Right atrium auricular region (tissue), 2 donors: ENCODE data around the gene GRIK1. TPM values are rescaled to one million over a fixed set of nuclear protein-coding genes. Genes with fewer than 3 reads are reported as not detected.

Experiments used
- DNase-seq: peaks from one replicate; pipeline ENCODE4 v3.0.0-alpha.2; 2019; ENCODE audit warnings: low spot score
- H3K27ac ChIP-seq, 2 donors: fragments of 200-600 bp; sonication (generic); 1 replicate in 1 of 2; 2 replicates in 1 of 2; pipeline ENCODE4 v1.5.1; 2016 to 2019
- H3K27me3 ChIP-seq, 2 donors: fragments of 200-600 bp; sonication (generic); one replicate each; pipeline versions ENCODE4 v1.5.1 to v1.6.0; 2017 to 2019
- H3K36me3 ChIP-seq: fragments of 200-600 bp; sonication (generic); one replicate; pipeline ENCODE4 v1.5.1; 2016
- H3K4me1 ChIP-seq, 2 donors: fragments of 200-600 bp; sonication (generic); one replicate each; pipeline versions ENCODE4 v1.5.1 to v1.6.0; 2017 to 2019
- H3K4me3 ChIP-seq, 2 donors: fragments of 200-600 bp; sonication (generic); 1 replicate in 1 of 2; 2 replicates in 1 of 2; pipeline ENCODE4 v1.5.1; 2017 to 2019; ENCODE audit warnings: mild to moderate bottlenecking in 1 of 2, moderate library complexity in 1 of 2
- H3K9me3 ChIP-seq, 2 donors: fragments of 200-600 bp; sonication (generic); one replicate each; pipeline ENCODE4 v1.5.1; 2019
- CTCF ChIP-seq, 2 donors: fragments of 200-600 bp; sonication (generic); IDR thresholded peaks; one replicate each; pipeline ENCODE4 v1.5.1; 2019; ENCODE audit warnings: antibody characterized with exemption in 2 of 2
- total RNA-seq, 2 donors: library from RNA; depleted of rRNA; stranded (reverse); fragments of >200 nt; gene quantifications; one replicate each; pipeline ENCODE4 v1.1.0, GENCODE V29; 2016

The GRIK1 gene
- total RNA-seq, 2 donors from 2014 or later, result not detected

- no peaks in the 10 kb centered on the region for H3K27me3 ChIP-seq
- no peaks in the 10 kb centered on the region for H3K9me3 ChIP-seq
- H3K4me1 ChIP-seq, result no peaks in the 10 kb centered on the region
- H3K36me3 ChIP-seq, result no peaks in the 10 kb centered on the region
- no peak overlapping the region for H3K4me3 ChIP-seq
- no peak overlapping the region for H3K27ac ChIP-seq
- TF ChIP-seq CTCF (IDR thresholded peaks at IDR 0.05), result no peak
- no peak for DNase-seq
Measured at GRCh38 chr21:29797155-29797554, 142.6 kb downstream of the GRIK1 start.

- H3K27ac ChIP-seq, result no peak overlapping the region
- no peak for DNase-seq
- H3K4me3 ChIP-seq, result no peak overlapping the region
- H3K4me1 ChIP-seq, result no peaks in the 10 kb centered on the region
- no peak for TF ChIP-seq CTCF (IDR thresholded peaks at IDR 0.05)
- no peaks in the 10 kb centered on the region for H3K9me3 ChIP-seq
- no peaks in the 10 kb centered on the region for H3K27me3 ChIP-seq
- no peaks in the 10 kb centered on the region for H3K36me3 ChIP-seq
Measured at GRCh38 chr21:29793712-29794111, 146.1 kb downstream of the GRIK1 start.

- Histone ChIP-seq H3K4me1 (no peaks in the 10 kb centered on the region), H3K27ac (no peak overlapping the region), H3K27me3 (no peaks in the 10 kb centered on the region), H3K36me3 (no peaks in the 10 kb centered on the region), H3K4me3 (no peak overlapping the region), H3K9me3 (no peaks in the 10 kb centered on the region)
- DNase-seq, result no peak
- no peak for TF ChIP-seq CTCF (IDR thresholded peaks at IDR 0.05)
Measured at GRCh38 chr21:29789393-29789792, 150.4 kb downstream of the GRIK1 start.

- Histone ChIP-seq H3K27me3 (no peaks in the 10 kb centered on the region), H3K4me1 (no peaks in the 10 kb centered on the region), H3K4me3 (no peak overlapping the region), H3K36me3 (no peaks in the 10 kb centered on the region), H3K9me3 (no peaks in the 10 kb centered on the region), H3K27ac (no peak overlapping the region)
- DNase-seq, result no peak
- TF ChIP-seq CTCF (IDR thresholded peaks at IDR 0.05), result no peak
Measured at GRCh38 chr21:29788752-29789151, 151.0 kb downstream of the GRIK1 start.

GRCh38 chr21:29787361-29787909, 152.4 kb downstream of the GRIK1 start:
- Histone ChIP-seq H3K9me3 (no peaks in the 10 kb centered on the region), H3K27ac (no peak overlapping the region)

More at GRCh38 chr21:29787361-29787909, 152.4 kb downstream of the GRIK1 start:
- TF ChIP-seq CTCF (IDR thresholded peaks at IDR 0.05), result no peak
- H3K4me3 ChIP-seq, result no peak overlapping the region
- H3K27me3 ChIP-seq, result no peaks in the 10 kb centered on the region
- no peaks in the 10 kb centered on the region for H3K4me1 ChIP-seq
- H3K36me3 ChIP-seq, result no peaks in the 10 kb centered on the region
- DNase-seq, result no peak
